Keratinocyte (primary cell): ENCODE measurements around the gene RFX2.

Experiments
- EZH2 ChIP-seq: IDR thresholded peaks from one replicate; pipeline ENCODE4 v1.6.1; 2012; ENCODE audit warnings: inconsistent platforms, mild to moderate bottlenecking, low read length, moderate library complexity
- TF ChIP-seq, protein P1 (sequence below), 3 experiments: IDR thresholded peaks in 1 of 3; conservative IDR thresholded peaks in 1 of 3; optimal IDR thresholded peaks in 1 of 3; 2 replicates in 2 of 3; 3 replicates in 1 of 3; pipeline versions ENCODE3 to v1.5.1; 2011; ENCODE audit warnings: low read length in 3 of 3, mild to moderate bottlenecking in 3 of 3, moderate library complexity in 2 of 3, control low read depth in 1 of 3, inconsistent platforms in 1 of 3; ENCODE audit not compliant: insufficient read depth in 2 of 3; ENCODE audit errors: extremely low read depth in 1 of 3

DNA sequence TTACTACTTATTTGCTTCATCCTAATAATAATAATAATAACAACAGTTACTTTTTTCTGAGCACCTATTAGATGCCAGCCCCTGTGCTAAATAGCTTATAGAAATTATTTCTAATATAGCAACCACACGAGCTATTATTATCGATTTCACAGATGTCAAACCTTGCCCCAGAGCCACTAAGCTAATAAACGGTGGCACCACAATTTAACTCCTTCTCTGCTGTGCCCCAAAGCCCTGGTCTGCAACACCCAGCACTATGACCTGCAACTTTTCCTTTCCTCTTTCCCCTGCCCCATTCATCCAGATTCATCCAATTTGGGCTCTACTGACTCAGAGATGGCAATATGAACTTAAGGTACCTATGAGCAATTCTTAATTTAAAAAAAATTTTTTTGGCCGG, 6.4 kb downstream of the RFX2 start:
- TF ChIP-seq, protein P1, sequence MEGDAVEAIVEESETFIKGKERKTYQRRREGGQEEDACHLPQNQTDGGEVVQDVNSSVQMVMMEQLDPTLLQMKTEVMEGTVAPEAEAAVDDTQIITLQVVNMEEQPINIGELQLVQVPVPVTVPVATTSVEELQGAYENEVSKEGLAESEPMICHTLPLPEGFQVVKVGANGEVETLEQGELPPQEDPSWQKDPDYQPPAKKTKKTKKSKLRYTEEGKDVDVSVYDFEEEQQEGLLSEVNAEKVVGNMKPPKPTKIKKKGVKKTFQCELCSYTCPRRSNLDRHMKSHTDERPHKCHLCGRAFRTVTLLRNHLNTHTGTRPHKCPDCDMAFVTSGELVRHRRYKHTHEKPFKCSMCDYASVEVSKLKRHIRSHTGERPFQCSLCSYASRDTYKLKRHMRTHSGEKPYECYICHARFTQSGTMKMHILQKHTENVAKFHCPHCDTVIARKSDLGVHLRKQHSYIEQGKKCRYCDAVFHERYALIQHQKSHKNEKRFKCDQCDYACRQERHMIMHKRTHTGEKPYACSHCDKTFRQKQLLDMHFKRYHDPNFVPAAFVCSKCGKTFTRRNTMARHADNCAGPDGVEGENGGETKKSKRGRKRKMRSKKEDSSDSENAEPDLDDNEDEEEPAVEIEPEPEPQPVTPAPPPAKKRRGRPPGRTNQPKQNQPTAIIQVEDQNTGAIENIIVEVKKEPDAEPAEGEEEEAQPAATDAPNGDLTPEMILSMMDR (optimal IDR thresholded peaks at IDR 0.05 in 1 of 3, IDR thresholded peaks at IDR 0.05 in 1 of 3, conservative IDR thresholded peaks at IDR 0.05 in 1 of 3; ENCODE audit: extremely low read depth in 1 of 3, insufficient read depth in 2 of 3, low read length in 3 of 3): no peak
- TF ChIP-seq EZH2: no peak
